ENCODE measurements around the gene FGFR4. TPM values are rescaled to one million over a fixed set of nuclear protein-coding genes. Genes with fewer than 3 reads are reported as not detected.

The FGFR4 gene
- total and polyA plus RNA-seq, 2 experiments from 2014 or later: 43.4 to 150 TPM

DNA sequence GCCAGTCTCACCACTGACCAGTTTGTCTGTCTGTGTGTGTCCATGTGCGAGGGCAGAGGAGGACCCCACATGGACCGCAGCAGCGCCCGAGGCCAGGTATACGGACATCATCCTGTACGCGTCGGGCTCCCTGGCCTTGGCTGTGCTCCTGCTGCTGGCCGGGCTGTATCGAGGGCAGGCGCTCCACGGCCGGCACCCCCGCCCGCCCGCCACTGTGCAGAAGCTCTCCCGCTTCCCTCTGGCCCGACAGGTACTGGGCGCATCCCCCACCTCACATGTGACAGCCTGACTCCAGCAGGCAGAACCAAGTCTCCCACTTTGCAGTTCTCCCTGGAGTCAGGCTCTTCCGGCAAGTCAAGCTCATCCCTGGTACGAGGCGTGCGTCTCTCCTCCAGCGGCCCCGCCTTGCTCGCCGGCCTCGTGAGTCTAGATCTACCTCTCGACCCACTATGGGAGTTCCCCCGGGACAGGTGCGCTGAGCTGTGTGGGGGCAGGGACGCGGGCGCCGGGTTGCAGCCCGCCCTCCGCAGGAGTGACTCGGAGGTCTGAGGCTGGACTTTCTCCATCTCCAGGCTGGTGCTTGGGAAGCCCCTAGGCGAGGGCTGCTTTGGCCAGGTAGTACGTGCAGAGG, 6.5 kb downstream of the FGFR4 start:
- TF ChIP-seq, protein P1, sequence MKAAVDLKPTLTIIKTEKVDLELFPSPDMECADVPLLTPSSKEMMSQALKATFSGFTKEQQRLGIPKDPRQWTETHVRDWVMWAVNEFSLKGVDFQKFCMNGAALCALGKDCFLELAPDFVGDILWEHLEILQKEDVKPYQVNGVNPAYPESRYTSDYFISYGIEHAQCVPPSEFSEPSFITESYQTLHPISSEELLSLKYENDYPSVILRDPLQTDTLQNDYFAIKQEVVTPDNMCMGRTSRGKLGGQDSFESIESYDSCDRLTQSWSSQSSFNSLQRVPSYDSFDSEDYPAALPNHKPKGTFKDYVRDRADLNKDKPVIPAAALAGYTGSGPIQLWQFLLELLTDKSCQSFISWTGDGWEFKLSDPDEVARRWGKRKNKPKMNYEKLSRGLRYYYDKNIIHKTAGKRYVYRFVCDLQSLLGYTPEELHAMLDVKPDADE (IDR thresholded peaks at IDR 0.05): no peak
- no peak for TF ChIP-seq EZH2phosphoT487 (IDR thresholded peaks at IDR 0.05; ENCODE audit: unreplicated experiment)
- no peak for TF ChIP-seq ZNF114 (CRISPR knock-in tag; IDR thresholded peaks at IDR 0.05)
- TF ChIP-seq NANOG (IDR thresholded peaks at IDR 0.05; ENCODE audit: borderline replicate concordance): no peak
- no peak for TF ChIP-seq EZH2 (IDR thresholded peaks at IDR 0.05; ENCODE audit: low read depth, unreplicated experiment)
- TF ChIP-seq POLR2AphosphoS5 (IDR thresholded peaks at IDR 0.05; ENCODE audit: low read depth): no peak
- TF ChIP-seq, protein P2, sequence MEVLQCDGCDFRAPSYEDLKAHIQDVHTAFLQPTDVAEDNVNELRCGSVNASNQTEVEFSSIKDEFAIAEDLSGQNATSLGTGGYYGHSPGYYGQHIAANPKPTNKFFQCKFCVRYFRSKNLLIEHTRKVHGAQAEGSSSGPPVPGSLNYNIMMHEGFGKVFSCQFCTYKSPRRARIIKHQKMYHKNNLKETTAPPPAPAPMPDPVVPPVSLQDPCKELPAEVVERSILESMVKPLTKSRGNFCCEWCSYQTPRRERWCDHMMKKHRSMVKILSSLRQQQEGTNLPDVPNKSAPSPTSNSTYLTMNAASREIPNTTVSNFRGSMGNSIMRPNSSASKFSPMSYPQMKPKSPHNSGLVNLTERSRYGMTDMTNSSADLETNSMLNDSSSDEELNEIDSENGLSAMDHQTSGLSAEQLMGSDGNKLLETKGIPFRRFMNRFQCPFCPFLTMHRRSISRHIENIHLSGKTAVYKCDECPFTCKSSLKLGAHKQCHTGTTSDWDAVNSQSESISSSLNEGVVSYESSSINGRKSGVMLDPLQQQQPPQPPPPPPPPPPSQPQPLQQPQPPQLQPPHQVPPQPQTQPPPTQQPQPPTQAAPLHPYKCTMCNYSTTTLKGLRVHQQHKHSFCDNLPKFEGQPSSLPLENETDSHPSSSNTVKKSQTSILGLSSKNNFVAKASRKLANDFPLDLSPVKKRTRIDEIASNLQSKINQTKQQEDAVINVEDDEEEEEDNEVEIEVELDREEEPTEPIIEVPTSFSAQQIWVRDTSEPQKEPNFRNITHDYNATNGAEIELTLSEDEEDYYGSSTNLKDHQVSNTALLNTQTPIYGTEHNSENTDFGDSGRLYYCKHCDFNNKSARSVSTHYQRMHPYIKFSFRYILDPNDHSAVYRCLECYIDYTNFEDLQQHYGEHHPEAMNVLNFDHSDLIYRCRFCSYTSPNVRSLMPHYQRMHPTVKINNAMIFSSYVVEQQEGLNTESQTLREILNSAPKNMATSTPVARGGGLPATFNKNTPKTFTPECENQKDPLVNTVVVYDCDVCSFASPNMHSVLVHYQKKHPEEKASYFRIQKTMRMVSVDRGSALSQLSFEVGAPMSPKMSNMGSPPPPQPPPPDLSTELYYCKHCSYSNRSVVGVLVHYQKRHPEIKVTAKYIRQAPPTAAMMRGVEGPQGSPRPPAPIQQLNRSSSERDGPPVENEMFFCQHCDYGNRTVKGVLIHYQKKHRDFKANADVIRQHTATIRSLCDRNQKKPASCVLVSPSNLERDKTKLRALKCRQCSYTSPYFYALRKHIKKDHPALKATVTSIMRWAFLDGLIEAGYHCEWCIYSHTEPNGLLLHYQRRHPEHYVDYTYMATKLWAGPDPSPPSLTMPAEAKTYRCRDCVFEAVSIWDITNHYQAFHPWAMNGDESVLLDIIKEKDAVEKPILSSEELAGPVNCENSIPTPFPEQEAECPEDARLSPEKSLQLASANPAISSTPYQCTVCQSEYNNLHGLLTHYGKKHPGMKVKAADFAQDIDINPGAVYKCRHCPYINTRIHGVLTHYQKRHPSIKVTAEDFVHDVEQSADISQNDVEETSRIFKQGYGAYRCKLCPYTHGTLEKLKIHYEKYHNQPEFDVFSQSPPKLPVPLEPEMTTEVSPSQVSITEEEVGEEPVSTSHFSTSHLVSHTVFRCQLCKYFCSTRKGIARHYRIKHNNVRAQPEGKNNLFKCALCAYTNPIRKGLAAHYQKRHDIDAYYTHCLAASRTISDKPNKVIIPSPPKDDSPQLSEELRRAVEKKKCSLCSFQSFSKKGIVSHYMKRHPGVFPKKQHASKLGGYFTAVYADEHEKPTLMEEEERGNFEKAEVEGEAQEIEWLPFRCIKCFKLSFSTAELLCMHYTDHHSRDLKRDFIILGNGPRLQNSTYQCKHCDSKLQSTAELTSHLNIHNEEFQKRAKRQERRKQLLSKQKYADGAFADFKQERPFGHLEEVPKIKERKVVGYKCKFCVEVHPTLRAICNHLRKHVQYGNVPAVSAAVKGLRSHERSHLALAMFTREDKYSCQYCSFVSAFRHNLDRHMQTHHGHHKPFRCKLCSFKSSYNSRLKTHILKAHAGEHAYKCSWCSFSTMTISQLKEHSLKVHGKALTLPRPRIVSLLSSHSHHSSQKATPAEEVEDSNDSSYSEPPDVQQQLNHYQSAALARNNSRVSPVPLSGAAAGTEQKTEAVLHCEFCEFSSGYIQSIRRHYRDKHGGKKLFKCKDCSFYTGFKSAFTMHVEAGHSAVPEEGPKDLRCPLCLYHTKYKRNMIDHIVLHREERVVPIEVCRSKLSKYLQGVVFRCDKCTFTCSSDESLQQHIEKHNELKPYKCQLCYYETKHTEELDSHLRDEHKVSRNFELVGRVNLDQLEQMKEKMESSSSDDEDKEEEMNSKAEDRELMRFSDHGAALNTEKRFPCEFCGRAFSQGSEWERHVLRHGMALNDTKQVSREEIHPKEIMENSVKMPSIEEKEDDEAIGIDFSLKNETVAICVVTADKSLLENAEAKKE (CRISPR knock-in tag; IDR thresholded peaks at IDR 0.05): no peak
- no peak for TF ChIP-seq CREB1 (CRISPR knock-in tag; IDR thresholded peaks at IDR 0.05; ENCODE audit: low read depth)
- TF ChIP-seq, protein P3, sequence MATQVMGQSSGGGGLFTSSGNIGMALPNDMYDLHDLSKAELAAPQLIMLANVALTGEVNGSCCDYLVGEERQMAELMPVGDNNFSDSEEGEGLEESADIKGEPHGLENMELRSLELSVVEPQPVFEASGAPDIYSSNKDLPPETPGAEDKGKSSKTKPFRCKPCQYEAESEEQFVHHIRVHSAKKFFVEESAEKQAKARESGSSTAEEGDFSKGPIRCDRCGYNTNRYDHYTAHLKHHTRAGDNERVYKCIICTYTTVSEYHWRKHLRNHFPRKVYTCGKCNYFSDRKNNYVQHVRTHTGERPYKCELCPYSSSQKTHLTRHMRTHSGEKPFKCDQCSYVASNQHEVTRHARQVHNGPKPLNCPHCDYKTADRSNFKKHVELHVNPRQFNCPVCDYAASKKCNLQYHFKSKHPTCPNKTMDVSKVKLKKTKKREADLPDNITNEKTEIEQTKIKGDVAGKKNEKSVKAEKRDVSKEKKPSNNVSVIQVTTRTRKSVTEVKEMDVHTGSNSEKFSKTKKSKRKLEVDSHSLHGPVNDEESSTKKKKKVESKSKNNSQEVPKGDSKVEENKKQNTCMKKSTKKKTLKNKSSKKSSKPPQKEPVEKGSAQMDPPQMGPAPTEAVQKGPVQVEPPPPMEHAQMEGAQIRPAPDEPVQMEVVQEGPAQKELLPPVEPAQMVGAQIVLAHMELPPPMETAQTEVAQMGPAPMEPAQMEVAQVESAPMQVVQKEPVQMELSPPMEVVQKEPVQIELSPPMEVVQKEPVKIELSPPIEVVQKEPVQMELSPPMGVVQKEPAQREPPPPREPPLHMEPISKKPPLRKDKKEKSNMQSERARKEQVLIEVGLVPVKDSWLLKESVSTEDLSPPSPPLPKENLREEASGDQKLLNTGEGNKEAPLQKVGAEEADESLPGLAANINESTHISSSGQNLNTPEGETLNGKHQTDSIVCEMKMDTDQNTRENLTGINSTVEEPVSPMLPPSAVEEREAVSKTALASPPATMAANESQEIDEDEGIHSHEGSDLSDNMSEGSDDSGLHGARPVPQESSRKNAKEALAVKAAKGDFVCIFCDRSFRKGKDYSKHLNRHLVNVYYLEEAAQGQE (IDR thresholded peaks at IDR 0.05; ENCODE audit: unreplicated experiment): no peak
- TF ChIP-seq, protein P4, sequence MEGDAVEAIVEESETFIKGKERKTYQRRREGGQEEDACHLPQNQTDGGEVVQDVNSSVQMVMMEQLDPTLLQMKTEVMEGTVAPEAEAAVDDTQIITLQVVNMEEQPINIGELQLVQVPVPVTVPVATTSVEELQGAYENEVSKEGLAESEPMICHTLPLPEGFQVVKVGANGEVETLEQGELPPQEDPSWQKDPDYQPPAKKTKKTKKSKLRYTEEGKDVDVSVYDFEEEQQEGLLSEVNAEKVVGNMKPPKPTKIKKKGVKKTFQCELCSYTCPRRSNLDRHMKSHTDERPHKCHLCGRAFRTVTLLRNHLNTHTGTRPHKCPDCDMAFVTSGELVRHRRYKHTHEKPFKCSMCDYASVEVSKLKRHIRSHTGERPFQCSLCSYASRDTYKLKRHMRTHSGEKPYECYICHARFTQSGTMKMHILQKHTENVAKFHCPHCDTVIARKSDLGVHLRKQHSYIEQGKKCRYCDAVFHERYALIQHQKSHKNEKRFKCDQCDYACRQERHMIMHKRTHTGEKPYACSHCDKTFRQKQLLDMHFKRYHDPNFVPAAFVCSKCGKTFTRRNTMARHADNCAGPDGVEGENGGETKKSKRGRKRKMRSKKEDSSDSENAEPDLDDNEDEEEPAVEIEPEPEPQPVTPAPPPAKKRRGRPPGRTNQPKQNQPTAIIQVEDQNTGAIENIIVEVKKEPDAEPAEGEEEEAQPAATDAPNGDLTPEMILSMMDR (conservative IDR thresholded peaks at IDR 0.05; ENCODE audit: low read depth in 2 of 2): no peak
- no peak for TF ChIP-seq JUNB (IDR thresholded peaks at IDR 0.05; ENCODE audit: unreplicated experiment)
- TF ChIP-seq STAT1 (IDR thresholded peaks at IDR 0.05; ENCODE audit: unreplicated experiment): no peak
- TF ChIP-seq ZNF331 (CRISPR knock-in tag; IDR thresholded peaks at IDR 0.05; ENCODE audit: low read depth): no peak
- H3K4me3 Mint-ChIP-seq: no peak overlapping the region
- Histone ChIP-seq H3K79me2 (replicated peaks; ENCODE audit: insufficient read depth) (peaks cover 12% of the 10 kb centered on the region), H4K20me1 (replicated peaks; ENCODE audit: insufficient read depth) (peaks cover 8% of the 10 kb centered on the region; the same call in 1 of the 2 replicates), H3K4me1 (ENCODE audit: insufficient read depth) (peaks cover 2% of the 10 kb centered on the region; the same call in 1 of the 2 replicates), H3K27ac (ENCODE audit: low read depth) (no peak overlapping the region), H3K9me2 (ENCODE audit: insufficient read depth) (no peaks in the 10 kb centered on the region), H3K36me3 (ENCODE audit: insufficient read depth) (peaks cover 5% of the 10 kb centered on the region), H3F3A (replicated peaks; ENCODE audit: low read depth) (0 out of 2 replicates have a peak, but pooled peaks cover 4% of the 10 kb centered on the region), H2AFZ (no peak overlapping the region), H3K4me3 (no peak overlapping the region), H3K27me3 (ENCODE audit: insufficient read depth) (no peaks in the 10 kb centered on the region), H3K4me2 (no peak overlapping the region)
- peaks cover 10% of the 10 kb centered on the region for H3K4me1 Mint-ChIP-seq
- H3K9me3 Mint-ChIP-seq: no peaks in the 10 kb centered on the region; the same call in 2 of the 3 replicates
- H3K27ac Mint-ChIP-seq: no peak overlapping the region
- peaks cover 39% of the 10 kb centered on the region for H3K36me3 Mint-ChIP-seq (ENCODE audit: low read depth)
- no peak for DNase-seq (ENCODE audit: low spot score)
- no peak for ATAC-seq
- H3K27me3 Mint-ChIP-seq (ENCODE audit: insufficient read depth, low read depth, poor library complexity): peaks cover 13% of the 10 kb centered on the region

All from GM23338 (cell line).